Smooth muscle cell (in vitro differentiated cells): ENCODE data around the gene BCL10. TPM values are rescaled to one million over a fixed set of nuclear protein-coding genes. Genes with fewer than 3 reads are reported as not detected.
A peak's percentile ranks its signal among the peaks of the same experiment; 100 is the strongest.

Experiments used
- DNase-seq: peaks from one replicate; lab custom pipeline; 2025; ENCODE audit not compliant: unreplicated experiment; lab: John Stamatoyannopoulos, UW
- H2AFZ ChIP-seq: fragments of 200-600 bp; sonication (generic); 2 replicates; pipeline ENCODE4 v1.6.0; 2016; ENCODE audit warnings: antibody characterized with exemption, low read depth, mild to moderate bottlenecking
- H3F3A ChIP-seq: fragments of 200-600 bp; sonication (generic); 2 replicates; pipeline ENCODE4 v1.6.0; 2017; ENCODE audit warnings: antibody characterized with exemption, low read depth
- H3K27ac ChIP-seq: fragments of 200-600 bp; sonication (generic); 2 replicates; pipeline ENCODE4 v1.5.1; 2016; ENCODE audit warnings: low read depth, mild to moderate bottlenecking
- H3K27me3 ChIP-seq: fragments of 200-600 bp; sonication (generic); 2 replicates; pipeline ENCODE4 v1.6.1; 2016; ENCODE audit warnings: low read depth, mild to moderate bottlenecking
- H3K36me3 ChIP-seq: fragments of 200-600 bp; sonication (generic); 2 replicates; pipeline ENCODE4 v1.5.1; 2016; ENCODE audit warnings: low read depth
- H3K4me1 ChIP-seq: fragments of 200-600 bp; sonication (generic); 2 replicates; pipeline ENCODE4 v1.5.1; 2016; ENCODE audit warnings: low read depth
- H3K4me2 ChIP-seq: fragments of 200-600 bp; sonication (generic); 2 replicates; pipeline ENCODE4 v1.6.0; 2016; ENCODE audit warnings: mild to moderate bottlenecking
- H3K4me3 ChIP-seq: fragments of 200-600 bp; sonication (generic); 2 replicates; pipeline ENCODE4 v1.5.1; 2016; ENCODE audit warnings: mild to moderate bottlenecking
- H3K79me2 ChIP-seq: fragments of 200-600 bp; sonication (generic); 2 replicates; pipeline ENCODE4 v1.6.0; 2016; ENCODE audit warnings: low read depth, mild to moderate bottlenecking
- H3K9ac ChIP-seq: fragments of 200-600 bp; sonication (generic); 2 replicates; pipeline ENCODE4 v1.6.0; 2016; ENCODE audit warnings: low read depth
- H3K9me3 ChIP-seq: fragments of 200-600 bp; sonication (generic); replicated peaks from 2 replicates; pipeline ENCODE4 v1.5.1; 2016; ENCODE audit warnings: low read depth
- H4K20me1 ChIP-seq: fragments of 200-600 bp; sonication (generic); 2 replicates; pipeline ENCODE4 v1.6.0; 2016; ENCODE audit warnings: low read depth
- CTCF ChIP-seq: fragments of 200-600 bp; sonication (generic); IDR thresholded peaks from 2 replicates; pipeline ENCODE4 v1.5.1; 2017; ENCODE audit warnings: borderline replicate concordance, mild to moderate bottlenecking, antibody characterized with exemption; ENCODE audit not compliant: insufficient read depth, poor library complexity, severe bottlenecking
- WGBS: methylation state at CpG from one replicate; pipeline ENCODE4 v1.1.7; 2016; ENCODE audit warnings: low lambda C conversion rate; 5-methylcytosine and 5-hydroxymethylcytosine counted together
- polyA plus RNA-seq: library from polyadenylated mRNA; unstranded; fragments of >200 nt; fragmentation: Nextera tagmentation; extraction: Ambion mirVana; gene quantifications from 2 replicates; pipeline ENCODE4 v1.2.1, GENCODE V29; 2016
- total RNA-seq: library from RNA; depleted of rRNA; stranded (reverse); fragments of >200 nt; gene quantifications from 2 replicates; pipeline ENCODE4 v1.2.3, GENCODE V29; 2014

BCL10 gene
- total and polyA plus RNA-seq, 2 experiments from 2014 or later = 21.4 to 34.3 TPM

GRCh38 chr1:85290826-85291225, 14.4 kb upstream of the BCL10 start:
- Histone ChIP-seq H3K4me2 (peak overlapping the region; percentile 29), H2AFZ (no peak overlapping the region), H3K4me3 (no peak overlapping the region), H3K9me3 (no peaks in the 10 kb centered on the region), H3K27ac (peak overlapping the region; percentile 38), H3K4me1 (peaks cover 3% of the 10 kb centered on the region), H3F3A (no peaks in the 10 kb centered on the region), H3K27me3 (no peaks in the 10 kb centered on the region), H3K79me2 (no peaks in the 10 kb centered on the region), H3K9ac (no peak overlapping the region), H3K36me3 (no peaks in the 10 kb centered on the region), H4K20me1 (no peaks in the 10 kb centered on the region)
- DNase-seq = no peak
- 79% methylated on average over 2 of the region's 2 CpGs for WGBS
- TF ChIP-seq CTCF = no peak

GRCh38 chr1:85289848-85290335, 13.5 kb upstream of the BCL10 start:
- peak overlapping the region; percentile 29 for H3K4me2 ChIP-seq
- no peak for TF ChIP-seq CTCF
- DNase-seq = no peak
- no peaks in the 10 kb centered on the region for H3K79me2 ChIP-seq
- peak overlapping the region; percentile 38 for H3K27ac ChIP-seq
- H4K20me1 ChIP-seq = no peaks in the 10 kb centered on the region
- H3K4me1 ChIP-seq = peaks cover 3% of the 10 kb centered on the region
- no peaks in the 10 kb centered on the region for H3K36me3 ChIP-seq
- no peak overlapping the region for H2AFZ ChIP-seq
- H3K27me3 ChIP-seq = no peaks in the 10 kb centered on the region
- no peaks in the 10 kb centered on the region for H3K9me3 ChIP-seq
- no peaks in the 10 kb centered on the region for H3F3A ChIP-seq
- WGBS = 93% methylated on average over 4 of the region's 4 CpGs
- no peak overlapping the region for H3K9ac ChIP-seq
- no peak overlapping the region for H3K4me3 ChIP-seq

- 67% methylated on average over 9 of the region's 9 CpGs for WGBS
- Histone ChIP-seq H3F3A (no peaks in the 10 kb centered on the region), H3K4me3 (no peak overlapping the region), H4K20me1 (no peaks in the 10 kb centered on the region), H2AFZ (no peak overlapping the region), H3K9me3 (no peaks in the 10 kb centered on the region), H3K79me2 (no peaks in the 10 kb centered on the region), H3K27me3 (no peaks in the 10 kb centered on the region), H3K27ac (peak overlapping the region; percentile 38), H3K4me2 (peak overlapping the region; percentile 29), H3K36me3 (no peaks in the 10 kb centered on the region), H3K9ac (no peak overlapping the region), H3K4me1 (peaks cover 3% of the 10 kb centered on the region)
- DNase-seq = no peak
- no peak for TF ChIP-seq CTCF
Observed at GRCh38 chr1:85289207-85289847, 12.9 kb upstream of the BCL10 start.

- Histone ChIP-seq H2AFZ (no peak overlapping the region), H3F3A (no peaks in the 10 kb centered on the region)
Observed at GRCh38 chr1:85284202-85284601, 7.8 kb upstream of the BCL10 start.

More at GRCh38 chr1:85284202-85284601, 7.8 kb upstream of the BCL10 start:
- Histone ChIP-seq H3K36me3 (no peaks in the 10 kb centered on the region), H3K27ac (no peak overlapping the region), H3K79me2 (no peaks in the 10 kb centered on the region), H3K4me1 (no peaks in the 10 kb centered on the region), H3K4me2 (no peak overlapping the region), H3K4me3 (no peak overlapping the region), H3K9ac (no peak overlapping the region), H3K27me3 (no peaks in the 10 kb centered on the region), H3K9me3 (no peaks in the 10 kb centered on the region), H4K20me1 (no peaks in the 10 kb centered on the region)
- WGBS = 94% methylated on average over 2 of the region's 2 CpGs
- TF ChIP-seq CTCF = no peak
- DNase-seq = no peak
